ENCODE data around the gene HTRA3. TPM values are rescaled to one million over a fixed set of nuclear protein-coding genes. Genes with fewer than 3 reads are reported as not detected.

The HTRA3 gene
- total RNA-seq, 2 experiments from 2014 or later: not detected

DNA sequence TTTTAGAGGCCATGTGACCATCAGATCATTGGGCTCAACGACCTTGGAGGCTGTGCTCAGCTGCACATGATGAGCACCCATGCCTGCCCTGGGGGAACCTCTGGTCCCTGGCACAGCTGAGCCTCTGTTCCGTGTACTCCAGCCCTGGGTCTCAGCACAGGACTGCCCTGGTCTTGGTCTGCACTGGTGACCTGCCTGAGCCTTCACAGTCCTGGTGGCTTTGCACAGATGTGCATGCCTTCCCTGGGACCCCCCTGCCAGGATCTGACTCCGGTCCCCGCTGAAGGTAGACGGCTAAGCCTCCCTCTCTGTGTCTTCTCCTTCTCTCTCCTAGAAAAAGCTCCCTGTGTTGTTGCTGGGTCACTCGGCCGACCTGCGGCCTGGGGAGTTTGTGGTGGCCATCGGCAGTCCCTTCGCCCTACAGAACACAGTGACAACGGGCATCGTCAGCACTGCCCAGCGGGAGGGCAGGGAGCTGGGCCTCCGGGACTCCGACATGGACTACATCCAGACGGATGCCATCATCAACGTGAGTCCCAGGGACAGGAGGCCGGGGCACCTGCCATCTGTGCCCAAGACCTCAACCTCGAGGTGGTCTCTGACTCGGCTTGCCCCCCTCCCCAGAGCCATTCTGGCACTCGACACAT lies 21.6 kb downstream of the HTRA3 start:
- H3K4me2 ChIP-seq (ENCODE audit: low read length): no peak overlapping the region
- H3K9me2 ChIP-seq (ENCODE audit: insufficient read depth, low read length): no peaks in the 10 kb centered on the region
- no peaks in the 10 kb centered on the region for H3K9me3 ChIP-seq (ENCODE audit: low read length)
- H2AFZ ChIP-seq (ENCODE audit: low read length): no peak overlapping the region
- intact Hi-C loops (cut with micrococcal nuclease; ENCODE audit: unreplicated experiment): no loop called here
- CTCF ChIA-PET (ENCODE audit: unreplicated experiment): no interaction called here
- H3K36me3 ChIP-seq (ENCODE audit: insufficient read depth, low read length): no peaks in the 10 kb centered on the region
- BruUV-seq (replicated peaks): no TSS peak
- DNase-seq (ENCODE audit: low spot score): no peak
- POLR2A ChIA-PET: interaction anchor here (0.5 kb wide), 1 partner anchor 10 kb away, joined by 3 read pairs; no protein-coding TSS in a partner anchor
- H3K4me1 ChIP-seq (ENCODE audit: insufficient read depth, low read length, poor library complexity, severe bottlenecking): no peaks in the 10 kb centered on the region
- no peak overlapping the region for H3K4me3 ChIP-seq (ENCODE audit: low read depth, low read length, poor library complexity, severe bottlenecking)
- TF ChIP-seq, protein P1, sequence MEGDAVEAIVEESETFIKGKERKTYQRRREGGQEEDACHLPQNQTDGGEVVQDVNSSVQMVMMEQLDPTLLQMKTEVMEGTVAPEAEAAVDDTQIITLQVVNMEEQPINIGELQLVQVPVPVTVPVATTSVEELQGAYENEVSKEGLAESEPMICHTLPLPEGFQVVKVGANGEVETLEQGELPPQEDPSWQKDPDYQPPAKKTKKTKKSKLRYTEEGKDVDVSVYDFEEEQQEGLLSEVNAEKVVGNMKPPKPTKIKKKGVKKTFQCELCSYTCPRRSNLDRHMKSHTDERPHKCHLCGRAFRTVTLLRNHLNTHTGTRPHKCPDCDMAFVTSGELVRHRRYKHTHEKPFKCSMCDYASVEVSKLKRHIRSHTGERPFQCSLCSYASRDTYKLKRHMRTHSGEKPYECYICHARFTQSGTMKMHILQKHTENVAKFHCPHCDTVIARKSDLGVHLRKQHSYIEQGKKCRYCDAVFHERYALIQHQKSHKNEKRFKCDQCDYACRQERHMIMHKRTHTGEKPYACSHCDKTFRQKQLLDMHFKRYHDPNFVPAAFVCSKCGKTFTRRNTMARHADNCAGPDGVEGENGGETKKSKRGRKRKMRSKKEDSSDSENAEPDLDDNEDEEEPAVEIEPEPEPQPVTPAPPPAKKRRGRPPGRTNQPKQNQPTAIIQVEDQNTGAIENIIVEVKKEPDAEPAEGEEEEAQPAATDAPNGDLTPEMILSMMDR (conservative IDR thresholded peaks at IDR 0.05; ENCODE audit: low read length): no peak
- no peak for TF ChIP-seq EZH2phosphoT487 (IDR thresholded peaks at IDR 0.05; ENCODE audit: borderline replicate concordance, low read depth, low read length)
- no peaks in the 10 kb centered on the region for H4K20me1 ChIP-seq (ENCODE audit: insufficient read depth, low read length)
- H3K79me2 ChIP-seq (ENCODE audit: insufficient read depth, low read depth, low read length): no peaks in the 10 kb centered on the region
- H3K27ac ChIP-seq (ENCODE audit: low read depth, low read length, poor library complexity, severe bottlenecking): no peak overlapping the region

DNA sequence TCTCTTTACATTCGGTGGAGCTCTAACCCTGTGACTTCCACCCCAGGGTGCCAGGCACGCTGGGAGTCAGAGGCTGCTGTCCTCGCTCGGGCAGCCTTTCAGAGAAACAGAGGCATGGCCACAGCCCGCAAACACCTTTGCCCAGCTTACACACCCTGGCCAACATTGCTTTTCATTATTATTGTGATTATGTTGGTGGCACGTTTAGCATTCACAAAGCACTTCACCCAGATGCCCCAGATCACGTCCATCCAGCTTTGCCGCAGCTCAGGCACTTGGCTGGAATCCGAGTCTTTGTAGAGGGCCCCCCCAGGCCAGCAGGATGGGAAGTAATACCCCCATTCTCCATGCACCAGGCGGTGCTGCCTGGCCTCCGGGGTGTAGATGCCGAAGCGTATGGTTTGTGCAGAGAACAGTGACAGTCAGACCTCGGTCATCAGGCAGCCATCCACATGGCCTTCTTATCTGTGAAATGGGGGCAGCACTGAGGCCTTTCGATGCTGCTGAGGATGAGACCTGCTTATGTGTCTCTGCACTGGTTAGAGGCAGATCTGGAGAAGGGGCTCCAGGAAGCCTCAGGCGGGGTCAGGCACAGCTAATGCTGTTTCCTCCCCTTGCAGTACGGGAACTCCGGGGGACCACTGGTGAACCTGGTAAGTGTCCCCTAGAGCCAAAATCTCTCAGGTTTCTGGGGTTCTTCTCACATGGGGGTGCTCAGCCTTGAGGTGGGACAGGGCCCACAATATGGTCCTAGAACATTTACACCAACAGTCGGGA lies 22.3 kb downstream of the HTRA3 start:
- intact Hi-C loops (cut with micrococcal nuclease; ENCODE audit: unreplicated experiment): no loop called here
- Histone ChIP-seq H2AFZ (ENCODE audit: low read length) (no peak overlapping the region), H4K20me1 (ENCODE audit: insufficient read depth, low read length) (no peaks in the 10 kb centered on the region), H3K79me2 (ENCODE audit: insufficient read depth, low read depth, low read length) (no peaks in the 10 kb centered on the region), H3K27ac (ENCODE audit: low read depth, low read length, poor library complexity, severe bottlenecking) (no peak overlapping the region), H3K4me2 (ENCODE audit: low read length) (no peak overlapping the region), H3K4me3 (ENCODE audit: low read depth, low read length, poor library complexity, severe bottlenecking) (no peak overlapping the region), H3K9me3 (ENCODE audit: low read length) (no peaks in the 10 kb centered on the region), H3K9me2 (ENCODE audit: insufficient read depth, low read length) (no peaks in the 10 kb centered on the region), H3K4me1 (ENCODE audit: insufficient read depth, low read length, poor library complexity, severe bottlenecking) (no peaks in the 10 kb centered on the region), H3K36me3 (ENCODE audit: insufficient read depth, low read length) (no peaks in the 10 kb centered on the region)
- POLR2A ChIA-PET: no interaction called here
- BruUV-seq (replicated peaks): no TSS peak
- TF ChIP-seq, protein P1 (conservative IDR thresholded peaks at IDR 0.05; ENCODE audit: low read length): no peak
- no peak for TF ChIP-seq EZH2phosphoT487 (IDR thresholded peaks at IDR 0.05; ENCODE audit: borderline replicate concordance, low read depth, low read length)
- CTCF ChIA-PET (ENCODE audit: unreplicated experiment): no interaction called here
- no peak for DNase-seq (ENCODE audit: low spot score)
